Stimulated activated CD4-positive, alpha-beta T cell treated with anti-CD3 and anti-CD28 coated beads, Interleukin-15, amount 100 ng/mL, for 1 hour (primary cell): ENCODE results near the gene PKNOX2.

ENCODE experiments used
- DNase-seq, 2 donors: peaks; one replicate each; pipeline ENCODE4 v3.0.0-alpha.2; 2020; ENCODE audit warnings: low read depth in 1 of 2, low spot score in 1 of 2

PKNOX2 gene

DNA sequence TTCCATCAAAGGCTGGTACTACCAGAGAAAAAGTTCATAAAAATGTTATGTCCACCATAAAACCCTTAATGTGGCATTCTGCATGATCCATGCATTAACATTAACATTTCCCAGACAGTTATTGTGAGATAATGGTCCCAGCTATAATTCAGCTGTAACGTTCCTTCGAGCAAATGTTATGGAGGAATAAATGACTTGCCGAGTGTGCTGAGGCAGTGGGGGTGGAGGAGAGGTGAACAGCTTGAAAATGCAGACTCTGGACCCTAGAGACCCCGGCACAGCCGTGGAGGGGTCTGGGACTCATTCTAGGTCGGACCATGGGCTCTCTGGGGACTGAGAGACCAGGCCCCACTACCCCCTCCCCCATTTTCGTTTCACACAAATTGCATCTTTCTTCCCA lies 141.9 kb downstream of the PKNOX2 start:
- no peak for DNase-seq

DNA sequence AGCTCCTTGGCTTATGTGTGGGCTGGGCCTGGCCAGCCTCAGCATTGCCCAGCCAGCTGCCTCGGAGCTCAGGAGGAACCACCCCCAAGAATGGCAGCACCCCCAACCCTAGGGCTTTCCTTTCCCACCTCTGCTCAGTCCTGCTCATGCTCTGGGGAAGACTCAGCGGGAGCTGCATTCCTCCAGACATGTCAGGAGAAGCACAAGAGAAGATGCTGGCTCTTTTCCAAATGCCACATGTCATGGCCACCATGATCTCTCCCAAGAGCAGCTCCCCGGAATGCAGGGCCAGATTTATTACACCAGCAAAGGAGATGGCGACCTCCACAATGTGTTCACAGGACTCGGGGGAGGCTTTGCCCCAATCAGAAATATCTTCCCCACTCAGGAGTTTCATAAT lies 143.7 kb downstream of the PKNOX2 start:
- DNase-seq, result no peak

DNA sequence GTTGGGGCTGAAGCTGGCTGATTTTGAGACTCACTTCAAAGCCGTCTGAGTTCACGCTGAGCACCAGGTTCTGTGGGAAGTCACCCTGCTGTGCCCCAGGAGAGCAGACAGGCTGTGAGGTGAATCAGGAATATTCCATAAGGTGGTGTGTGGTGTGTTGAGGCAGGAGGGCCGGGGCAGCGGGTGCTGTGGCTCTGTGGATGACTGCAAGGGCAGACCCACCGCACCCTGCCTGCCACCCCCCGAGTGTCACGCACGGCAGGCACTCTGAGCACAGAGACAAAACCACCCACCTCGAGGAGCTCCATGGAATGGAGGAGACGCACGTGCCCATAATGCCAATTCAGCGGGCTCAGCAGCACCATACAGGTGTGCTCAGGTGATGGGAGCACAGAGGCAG lies 147.8 kb downstream of the PKNOX2 start:
- no peak for DNase-seq

DNA sequence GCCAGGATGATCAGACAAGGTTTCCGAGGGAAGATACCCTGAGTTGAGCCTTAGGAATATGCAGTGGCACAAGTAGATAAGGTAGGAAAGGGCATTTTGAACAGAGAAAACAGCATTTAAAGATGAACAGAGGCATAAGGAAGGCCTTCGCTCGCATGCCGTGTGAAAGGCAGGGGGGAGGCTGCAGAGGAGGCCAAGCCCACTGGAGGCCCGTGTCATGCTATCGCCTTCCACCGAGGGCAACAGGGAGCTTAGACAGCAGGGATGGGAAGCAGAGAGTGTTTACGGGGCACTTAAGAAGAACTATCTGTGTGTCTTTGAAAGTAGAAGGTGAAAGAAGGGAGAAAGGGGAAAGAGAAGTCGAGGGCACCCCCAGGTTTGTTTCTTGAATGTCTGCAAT lies 148.3 kb downstream of the PKNOX2 start:
- no peak for DNase-seq

DNA sequence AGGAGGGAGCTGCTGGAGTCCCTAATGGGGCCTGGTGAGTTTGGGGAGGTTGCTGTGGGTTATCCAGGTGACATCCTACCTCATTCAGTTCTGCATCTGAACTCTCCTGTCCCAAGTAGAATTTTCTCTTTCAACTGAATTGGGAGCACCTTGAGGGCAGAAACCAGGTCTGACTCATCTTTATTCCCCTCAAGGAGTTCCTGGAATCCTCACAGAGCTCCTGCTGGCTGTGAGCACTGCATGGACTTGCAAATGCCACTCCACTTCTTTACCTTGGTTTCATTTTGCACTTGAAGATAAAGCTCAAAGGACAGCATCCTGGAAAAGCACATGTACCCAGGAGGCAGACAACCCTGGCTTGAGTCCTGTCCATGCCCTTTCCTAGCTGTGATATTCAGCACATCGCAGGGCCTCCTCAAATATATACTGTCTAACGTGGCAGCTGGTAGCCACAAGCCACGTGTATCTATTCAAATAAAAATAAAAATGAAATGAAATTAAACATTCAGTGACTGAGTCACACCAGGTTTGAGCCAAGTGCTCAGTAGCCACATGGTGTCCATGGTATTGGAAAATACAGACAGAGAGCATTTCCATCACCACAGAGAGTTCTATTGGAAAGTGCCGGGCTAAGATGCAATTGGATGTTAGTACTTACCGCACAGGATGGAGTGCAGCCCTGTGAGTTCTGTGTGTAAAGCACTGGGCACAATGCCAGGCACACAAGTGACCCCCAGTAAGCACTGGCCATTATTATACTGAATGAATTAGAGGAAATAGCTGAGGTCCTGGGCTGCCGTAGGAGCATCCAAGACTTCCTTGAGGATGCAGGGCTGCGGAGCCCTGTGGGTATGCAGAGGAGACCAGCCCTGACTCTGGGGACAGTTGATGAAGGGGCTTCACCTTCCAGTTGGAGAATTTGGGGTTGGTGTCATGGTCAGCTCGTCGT lies 149.0 kb downstream of the PKNOX2 start:
- no peak for DNase-seq

DNA sequence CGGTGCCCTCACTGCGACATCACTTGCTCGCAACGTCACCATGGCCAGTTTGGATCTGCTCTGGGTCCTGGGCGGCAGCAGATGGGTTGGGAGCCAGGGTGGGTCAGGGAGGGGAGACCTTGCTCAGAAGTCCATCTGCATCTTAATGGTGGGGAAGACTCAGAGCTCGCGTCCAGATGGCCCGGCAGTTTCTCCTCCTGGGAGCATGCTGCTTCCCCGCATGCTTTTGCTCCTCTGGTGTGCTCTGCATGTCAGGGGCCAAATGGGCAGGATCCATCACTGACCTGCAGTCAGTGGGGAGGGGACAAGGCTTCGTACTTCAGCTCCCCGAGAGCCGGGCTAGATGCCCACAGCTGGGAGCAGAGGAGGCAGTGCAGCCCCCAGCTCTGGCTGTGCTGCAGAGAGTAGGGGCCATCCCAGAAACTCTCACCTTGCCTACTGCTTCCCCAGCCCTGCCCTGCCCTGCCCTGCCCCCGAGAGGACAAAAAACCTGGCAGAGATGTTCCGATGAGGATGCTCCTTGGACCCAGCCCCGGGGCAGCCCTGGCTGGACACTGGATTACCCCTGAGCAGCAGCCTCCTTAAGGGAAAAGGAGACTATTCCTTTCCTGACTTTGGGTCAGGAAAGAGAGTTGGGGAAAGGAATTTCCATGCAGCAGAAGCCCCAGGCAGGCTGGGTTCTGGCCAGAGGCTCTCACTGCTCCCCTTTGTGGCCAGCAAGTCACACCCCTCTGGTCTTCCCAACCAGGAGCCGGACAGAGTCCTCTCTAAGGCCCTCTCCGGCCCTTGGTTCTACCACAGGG lies 149.9 kb downstream of the PKNOX2 start:
- no peak for DNase-seq

DNA sequence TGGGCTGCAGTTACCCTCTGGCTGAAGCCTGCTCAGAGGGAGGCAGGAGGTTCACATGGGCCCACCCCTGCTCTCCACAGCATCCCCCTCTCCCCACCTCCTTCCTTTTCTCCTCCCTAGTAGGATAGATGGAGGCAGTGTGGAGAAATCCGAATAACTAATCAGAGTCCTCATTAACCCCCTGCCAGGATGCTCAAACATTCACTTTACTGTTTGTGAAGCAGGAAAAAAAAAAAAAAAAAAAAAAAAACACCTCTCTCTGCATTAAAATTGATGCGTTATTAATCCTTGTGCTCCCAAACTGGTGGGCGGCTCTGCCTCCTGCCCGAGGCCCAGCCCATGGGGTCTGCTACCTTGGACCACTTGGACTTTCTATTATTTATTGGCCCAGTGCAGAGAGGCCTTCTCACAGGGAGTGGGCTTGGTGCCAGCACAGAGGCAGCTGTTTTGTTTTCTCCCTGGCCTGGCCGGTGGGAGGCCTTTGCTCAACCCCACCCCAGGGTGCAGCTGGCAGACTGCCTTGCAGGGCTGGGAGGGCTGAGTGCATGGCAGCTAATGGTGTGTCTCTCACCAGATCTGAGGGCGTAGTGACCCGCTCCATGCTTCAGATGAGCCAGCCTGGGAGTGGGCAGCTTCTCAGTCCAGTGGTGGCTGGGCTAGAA lies 150.7 kb downstream of the PKNOX2 start:
- no peak for DNase-seq

DNA sequence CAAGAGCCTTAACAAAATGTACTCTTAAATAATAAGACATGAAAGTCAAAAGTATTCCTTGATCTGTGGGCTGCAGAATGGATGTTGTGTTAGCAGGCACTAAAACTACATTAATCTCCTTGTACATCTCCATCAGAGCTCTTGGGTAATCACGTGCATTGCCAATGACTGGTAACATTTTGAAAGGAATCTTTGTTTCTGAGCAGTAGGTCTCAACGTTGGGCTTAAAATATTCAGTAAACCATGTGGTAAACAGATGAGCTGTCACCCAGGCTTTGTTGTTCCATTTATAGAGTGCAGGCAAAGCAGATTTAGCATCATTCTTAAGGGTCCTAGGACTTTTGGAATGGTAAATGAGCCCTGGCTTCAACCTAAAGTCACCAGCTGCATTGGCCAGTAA lies 152.9 kb downstream of the PKNOX2 start:
- DNase-seq, result no peak

DNA sequence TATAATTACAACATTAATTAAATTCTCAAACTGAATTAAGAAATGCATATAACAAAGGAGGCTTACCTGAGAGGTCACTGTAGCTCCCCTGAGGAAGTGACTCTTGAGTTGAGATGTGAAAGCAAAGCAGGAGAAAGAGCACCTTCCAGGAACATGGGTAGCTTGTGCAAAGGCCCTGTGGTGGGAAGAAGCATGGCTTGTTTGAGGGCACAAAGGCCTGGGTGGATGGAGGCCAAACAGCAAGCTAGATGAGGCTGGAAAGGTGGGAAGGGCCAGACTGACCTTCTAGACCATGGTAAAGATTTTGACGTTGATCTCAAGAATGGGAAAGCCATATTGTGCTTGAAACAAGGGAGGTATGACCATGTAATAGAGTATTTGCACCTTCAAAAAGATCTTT lies 155.1 kb downstream of the PKNOX2 start:
- no peak for DNase-seq

DNA sequence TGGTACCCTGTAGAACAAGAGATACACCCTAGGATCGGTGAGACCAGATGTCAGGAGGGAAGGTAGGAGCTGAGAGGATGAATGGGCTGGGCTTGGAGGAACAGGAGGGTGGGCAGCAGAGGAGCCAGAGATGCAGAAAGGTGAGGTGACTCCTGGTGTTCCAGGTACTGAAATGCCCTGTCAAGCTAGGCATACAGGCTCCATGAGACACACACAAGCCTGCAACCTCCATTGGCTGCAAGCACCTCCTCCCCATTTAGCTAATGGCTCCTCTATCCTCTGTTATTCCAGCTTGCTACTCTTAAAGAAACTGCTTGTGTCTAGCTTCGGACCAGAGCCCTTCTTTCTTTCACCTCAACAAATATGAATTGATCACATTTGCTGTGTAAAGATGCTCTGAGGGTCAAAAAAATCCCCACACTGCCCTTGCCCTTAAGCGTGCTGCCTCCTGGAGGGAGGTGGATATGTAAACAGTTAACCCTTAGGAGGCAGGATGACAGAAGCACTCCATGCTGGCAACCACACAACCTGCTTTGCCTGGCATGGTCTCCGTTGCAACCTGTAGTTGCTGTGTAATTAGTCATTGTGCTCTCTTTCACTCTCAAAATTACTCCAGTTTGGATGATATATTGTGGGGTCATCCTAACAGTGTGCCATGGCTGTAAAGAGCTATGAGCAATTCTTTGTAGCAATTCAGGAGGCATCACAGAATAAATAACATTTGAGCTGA lies 156.0 kb downstream of the PKNOX2 start:
- DNase-seq, result no peak

DNA sequence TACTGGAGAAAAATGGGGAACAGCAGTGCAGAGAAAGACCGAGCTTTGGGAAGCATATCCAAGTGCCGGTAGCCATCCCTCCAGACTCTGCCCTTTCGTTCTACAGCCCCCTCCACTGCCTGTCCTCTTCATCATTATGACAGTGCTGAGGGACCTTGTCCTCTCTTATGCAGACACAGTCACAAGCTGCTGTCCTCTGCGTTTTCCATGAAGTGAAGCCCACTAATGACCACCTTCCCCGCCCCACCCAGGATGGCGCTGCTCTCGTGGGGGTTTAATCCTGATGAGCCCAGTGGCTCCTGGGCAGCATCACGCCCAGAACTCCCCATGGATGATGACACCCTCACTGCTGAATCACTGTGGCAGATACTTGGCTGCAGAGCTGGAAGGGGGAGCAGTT lies 157.7 kb downstream of the PKNOX2 start:
- no peak for DNase-seq

DNA sequence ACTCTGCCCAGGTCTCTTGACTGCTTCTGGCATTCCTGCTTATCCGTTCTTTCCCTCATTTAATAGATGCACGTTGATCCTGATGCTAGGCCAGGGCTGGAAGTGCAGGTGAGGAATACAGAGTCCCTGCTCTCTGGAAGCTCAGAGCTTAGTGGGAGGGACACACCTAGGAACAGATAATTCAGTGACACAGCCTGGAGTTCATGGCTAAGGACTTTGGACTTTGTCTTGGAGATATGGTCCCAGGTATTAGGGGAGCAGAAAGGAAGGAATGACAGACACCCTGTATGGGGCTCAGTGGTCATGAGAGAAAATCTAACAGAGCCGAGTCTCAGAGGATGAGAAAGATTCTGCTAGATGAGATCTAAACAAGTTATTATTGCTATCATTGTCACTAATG lies 160.6 kb downstream of the PKNOX2 start:
- DNase-seq, result no peak

DNA sequence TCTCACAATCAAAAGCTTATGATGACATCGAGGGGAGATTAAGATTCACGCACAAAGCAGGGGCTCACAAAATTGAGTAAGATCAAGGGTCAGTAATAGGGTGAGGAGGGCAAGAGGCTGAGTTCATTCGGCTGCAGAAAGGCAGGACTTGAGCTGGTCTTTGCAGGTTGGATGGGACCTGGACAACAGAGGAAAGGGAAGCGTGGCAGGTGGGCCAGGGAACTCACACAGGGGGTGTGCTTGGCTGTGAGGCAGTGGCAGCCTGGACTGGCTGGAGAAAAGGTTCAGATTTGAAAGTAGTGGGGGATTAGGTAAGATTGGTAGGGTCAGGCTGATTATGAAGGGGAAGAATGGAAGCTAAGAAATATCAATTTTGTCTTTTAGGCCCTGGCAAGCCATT lies 161.6 kb downstream of the PKNOX2 start:
- no peak for DNase-seq

DNA sequence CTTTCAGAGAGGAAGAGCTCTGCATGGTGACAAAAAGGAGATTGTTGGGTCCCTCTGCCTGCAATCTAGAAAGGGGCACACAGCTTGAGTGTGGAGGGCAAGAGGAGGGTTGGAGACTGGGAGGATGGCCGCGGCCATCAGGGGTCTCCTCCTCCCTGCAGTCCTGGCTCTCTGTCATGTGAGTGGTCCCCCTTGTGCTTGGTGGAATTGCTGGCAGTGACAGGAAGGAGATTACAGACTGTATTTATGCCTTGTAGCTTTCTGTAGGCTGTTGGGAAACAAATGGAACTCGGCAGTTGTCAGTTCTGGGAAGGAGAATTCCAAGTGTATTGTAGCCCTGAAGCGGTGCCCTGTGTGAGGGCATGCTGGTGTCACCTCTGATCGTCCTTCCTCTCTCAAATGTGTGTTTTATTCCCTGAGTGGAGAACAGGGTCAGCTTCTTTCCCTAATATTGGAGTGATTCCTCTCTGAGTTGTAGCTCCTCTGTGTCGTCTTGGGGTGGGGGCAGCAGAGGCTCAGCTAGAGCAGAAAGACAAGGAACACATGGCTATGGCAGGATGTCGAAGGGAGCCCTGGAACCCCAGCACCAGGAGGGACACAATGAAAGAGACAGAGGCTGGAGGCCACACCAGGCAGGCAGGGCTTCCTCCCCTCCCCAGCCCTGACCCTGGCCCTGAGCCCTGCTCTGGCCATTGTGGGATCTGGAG lies 163.1 kb downstream of the PKNOX2 start:
- DNase-seq, result no peak

DNA sequence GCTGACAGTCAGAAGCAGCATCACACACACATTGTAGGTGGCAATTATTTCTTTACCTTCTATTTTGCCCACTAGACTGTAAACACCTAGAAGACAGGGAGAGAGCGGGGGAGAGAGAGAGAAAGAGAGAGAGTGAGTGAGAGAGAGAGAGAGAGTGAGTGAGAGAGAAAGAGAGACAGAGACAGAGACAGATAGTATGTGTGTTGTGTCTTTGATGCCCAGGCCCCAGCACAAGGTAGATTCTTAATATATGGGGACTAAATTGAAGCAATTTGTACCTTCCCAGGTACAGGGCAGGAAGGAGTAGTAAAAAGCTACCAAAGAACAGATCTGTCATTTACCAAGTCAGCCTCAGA lies 163.7 kb downstream of the PKNOX2 start:
- DNase-seq, result no peak

DNA sequence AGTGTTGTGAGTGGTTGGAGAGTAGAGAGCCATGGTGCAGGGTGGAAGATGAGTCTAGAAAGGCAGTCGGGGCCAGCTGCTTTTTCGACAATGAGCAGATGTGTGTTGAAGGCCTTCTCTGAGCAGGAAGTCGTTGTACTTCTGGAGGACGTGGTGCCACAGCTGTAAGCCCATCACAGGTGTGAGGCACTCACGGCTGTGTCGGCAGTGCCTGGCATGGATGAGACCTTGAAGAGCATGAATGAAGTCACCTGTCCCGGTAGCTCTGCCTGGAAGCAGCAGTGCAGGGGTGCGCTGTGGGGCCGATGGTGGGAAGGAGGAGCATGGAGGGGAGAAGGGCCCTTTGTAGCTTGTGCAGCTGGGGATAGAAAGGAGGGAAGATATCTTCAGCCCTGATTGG lies 165.2 kb downstream of the PKNOX2 start:
- DNase-seq, result no peak

DNA sequence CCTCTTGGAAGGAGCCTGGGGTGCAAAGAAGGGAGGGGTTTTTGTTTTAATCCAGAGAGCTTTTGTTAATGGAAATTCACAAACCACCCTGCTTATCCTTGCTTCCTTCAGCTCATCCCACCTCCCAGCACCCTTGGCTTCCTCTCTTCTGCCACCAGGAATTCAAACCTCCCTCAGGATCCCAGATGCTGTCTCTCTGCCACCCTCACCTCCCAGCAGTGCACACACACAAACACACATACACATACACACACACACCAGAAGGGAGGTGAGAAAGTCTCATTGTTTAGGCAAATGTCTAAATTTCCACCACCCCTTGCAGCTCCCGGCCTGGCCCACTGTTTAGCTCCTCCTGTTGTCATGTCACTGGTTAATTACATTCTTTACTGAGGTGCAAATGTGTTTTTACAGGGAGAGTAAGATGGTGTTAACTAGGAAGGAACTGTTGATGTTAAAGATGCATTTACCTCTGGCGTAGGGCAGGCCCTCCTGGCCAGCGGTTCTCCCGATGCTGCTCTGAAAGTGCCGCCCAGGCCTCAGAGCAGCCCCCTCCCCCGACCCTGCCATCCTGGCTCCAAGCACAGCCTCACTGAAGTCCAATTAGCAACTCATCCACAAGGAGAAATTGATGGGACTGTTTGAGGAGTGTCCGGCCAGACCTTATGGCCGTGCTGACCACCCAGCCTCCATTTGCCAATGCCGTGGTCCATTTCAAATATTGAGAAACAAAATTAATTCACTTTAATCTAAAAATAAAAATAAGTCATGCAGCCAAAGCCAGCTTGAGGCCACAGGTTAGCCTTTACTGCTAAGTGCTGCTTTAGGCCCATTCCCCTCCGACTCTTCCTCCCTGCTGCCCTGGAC lies 166.1 kb downstream of the PKNOX2 start:
- DNase-seq, result no peak

DNA sequence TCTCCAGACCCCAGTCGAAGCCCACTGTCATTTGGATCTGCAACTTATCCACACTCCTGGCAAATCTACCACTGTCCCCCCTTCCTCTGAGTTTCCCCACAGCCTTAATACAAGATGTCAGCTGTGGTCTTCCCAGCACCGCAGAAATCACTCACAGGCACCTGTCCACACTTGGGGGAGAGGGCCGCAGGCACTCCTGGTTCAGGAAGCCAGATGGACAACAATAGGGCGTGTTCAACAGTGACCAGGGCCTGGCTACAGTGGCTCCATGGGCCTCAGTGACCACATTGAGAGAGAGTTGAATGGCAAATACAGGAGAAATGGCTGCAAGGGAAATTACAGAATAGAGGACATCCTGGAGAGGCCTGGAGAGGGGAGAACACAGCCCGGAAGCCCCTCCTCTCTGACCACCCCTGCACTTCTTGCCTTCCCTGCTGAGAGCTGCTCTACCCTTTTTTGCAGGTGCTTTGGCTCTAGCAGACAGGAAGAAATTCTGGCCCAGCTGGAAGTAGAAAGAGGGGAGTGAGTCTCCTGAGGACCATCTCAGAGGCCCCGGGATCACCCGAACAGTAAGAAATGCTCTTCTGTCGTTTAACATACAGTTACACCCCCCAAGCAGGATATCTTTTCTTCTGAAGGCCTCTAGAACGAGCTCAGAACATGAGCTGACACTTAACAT lies 166.9 kb downstream of the PKNOX2 start:
- no peak for DNase-seq

DNA sequence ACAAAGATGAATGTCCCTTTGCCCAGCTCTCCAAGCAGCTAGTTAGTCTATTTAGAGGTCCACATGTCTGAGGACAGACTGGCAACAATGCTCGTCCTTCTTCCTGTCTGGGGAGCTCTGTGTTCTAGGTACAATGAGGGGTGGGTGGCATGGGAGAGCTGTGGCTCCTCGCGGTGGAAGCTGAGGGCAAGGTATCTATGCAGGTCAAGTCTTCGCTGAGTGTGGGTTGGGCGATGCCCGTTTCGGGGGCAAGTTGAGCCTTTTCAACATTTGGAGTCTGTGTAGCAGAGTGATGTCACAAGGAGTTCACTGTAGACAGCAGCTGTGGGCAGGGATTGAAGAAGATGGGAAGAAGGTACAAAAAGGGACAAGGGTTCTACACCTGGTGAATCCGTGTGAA lies 168.3 kb downstream of the PKNOX2 start:
- DNase-seq, result no peak
